ENCODE data around the gene ZNF420. TPM values are rescaled to one million over a fixed set of nuclear protein-coding genes. Genes with fewer than 3 reads are reported as not detected.

Gene ZNF420
- total and polyA plus RNA-seq, 2 of the 8 experiments (the other 6 are each of a cell fraction or from before 2014, with no cell fraction given), result 1.7 to 8.8 TPM

GRCh38 chr19:37128821-37129177 is 50.6 kb downstream of the ZNF420 start (continued):
- TF ChIP-seq CHD7 (IDR thresholded peaks at IDR 0.05; ENCODE audit: insufficient replicate concordance, low read length) (no peak), JUN (IDR thresholded peaks at IDR 0.05; ENCODE audit: low read depth, low read length) (no peak), ASH2L (IDR thresholded peaks at IDR 0.05; ENCODE audit: low read length) (no peak), GTF2F1 (IDR thresholded peaks at IDR 0.05; ENCODE audit: borderline replicate concordance, low read depth, low read length) (no peak), KDM1A (IDR thresholded peaks at IDR 0.05; ENCODE audit: borderline replicate concordance, low read length) (no peak), PHF8 (conservative IDR thresholded peaks at IDR 0.05; ENCODE audit: low read depth, low read length) (no peak), EGR1 (IDR thresholded peaks at IDR 0.05; ENCODE audit: borderline replicate concordance, low read depth, low read length) (no peak), CEBPB (IDR thresholded peaks at IDR 0.05; ENCODE audit: low read depth, low read length) (no peak), HDAC2 (IDR thresholded peaks at IDR 0.05; ENCODE audit: borderline replicate concordance in 1 of 2, low read depth in 2 of 2, low read length in 2 of 2) (no peak), MAX (IDR thresholded peaks at IDR 0.05) (no peak), CREB1 (IDR thresholded peaks at IDR 0.05) (no peak), TBP (IDR thresholded peaks at IDR 0.05; ENCODE audit: low read depth, low read length) (no peak), NRF1 (IDR thresholded peaks at IDR 0.05; ENCODE audit: low read depth, low read length) (no peak)

Data from H1 (cell line).